ENCODE measurements around the gene KLHL8. TPM values are rescaled to one million over a fixed set of nuclear protein-coding genes. Genes with fewer than 3 reads are reported as not detected.

Gene KLHL8
- total RNA-seq, 1 donor from 2014 or later = 12.9 TPM

GRCh38 chr4:87188932-87189331 lies 31.5 kb downstream of the KLHL8 start:
- Histone ChIP-seq H3K27me3 (ENCODE audit: control insufficient read depth, insufficient read depth, low read length) (no peaks in the 10 kb centered on the region), H3K4me3 (ENCODE audit: low read depth, low read length) (no peak overlapping the region), H3K36me3 (ENCODE audit: control insufficient read depth, insufficient read depth, low read length) (no peaks in the 10 kb centered on the region)
- no peak for TF ChIP-seq CTCF (IDR thresholded peaks at IDR 0.05; ENCODE audit: insufficient read depth, low read length, severe bottlenecking)
- DNase-seq (ENCODE audit: low read depth) (peak; percentile 13), FAIRE-seq (no peak)

GRCh38 chr4:87188048-87188447 lies 32.4 kb downstream of the KLHL8 start:
- FAIRE-seq = no peak
- peak; percentile 32 for DNase-seq (ENCODE audit: low read depth)
- no peak overlapping the region for H3K4me3 ChIP-seq (ENCODE audit: low read depth, low read length)
- H3K36me3 ChIP-seq (ENCODE audit: control insufficient read depth, insufficient read depth, low read length) = no peaks in the 10 kb centered on the region
- no peaks in the 10 kb centered on the region for H3K27me3 ChIP-seq (ENCODE audit: control insufficient read depth, insufficient read depth, low read length)
- TF ChIP-seq CTCF (IDR thresholded peaks at IDR 0.05; ENCODE audit: insufficient read depth, low read length, severe bottlenecking) = no peak

- no peak for DNase-seq (ENCODE audit: low read depth)
- peak; percentile 50 for FAIRE-seq
Observed at GRCh38 chr4:87185146-87185870, 35.1 kb downstream of the KLHL8 start.

GRCh38 chr4:87180767-87181166 lies 39.7 kb downstream of the KLHL8 start:
- FAIRE-seq = no peak
- no peaks in the 10 kb centered on the region for H3K27me3 ChIP-seq (ENCODE audit: control insufficient read depth, insufficient read depth, low read length)
- H3K4me3 ChIP-seq (ENCODE audit: low read depth, low read length) = no peak overlapping the region
- DNase-seq (ENCODE audit: low read depth) = no peak
- no peaks in the 10 kb centered on the region for H3K36me3 ChIP-seq (ENCODE audit: control insufficient read depth, insufficient read depth, low read length)
- no peak for TF ChIP-seq CTCF (IDR thresholded peaks at IDR 0.05; ENCODE audit: insufficient read depth, low read length, severe bottlenecking)

More at GRCh38 chr4:87185146-87185870, 35.1 kb downstream of the KLHL8 start:
- Histone ChIP-seq H3K27me3 (ENCODE audit: control insufficient read depth, insufficient read depth, low read length) (no peaks in the 10 kb centered on the region), H3K4me3 (ENCODE audit: low read depth, low read length) (no peak overlapping the region), H3K36me3 (ENCODE audit: control insufficient read depth, insufficient read depth, low read length) (no peaks in the 10 kb centered on the region)
- TF ChIP-seq CTCF (IDR thresholded peaks at IDR 0.05; ENCODE audit: insufficient read depth, low read length, severe bottlenecking) = no peak

GRCh38 chr4:87179751-87180150 lies 40.7 kb downstream of the KLHL8 start:
- no peak for DNase-seq (ENCODE audit: low read depth)
- H3K4me3 ChIP-seq (ENCODE audit: low read depth, low read length) = no peak overlapping the region
- no peak for TF ChIP-seq CTCF (IDR thresholded peaks at IDR 0.05; ENCODE audit: insufficient read depth, low read length, severe bottlenecking)
- no peaks in the 10 kb centered on the region for H3K36me3 ChIP-seq (ENCODE audit: control insufficient read depth, insufficient read depth, low read length)
- FAIRE-seq = no peak
- H3K27me3 ChIP-seq (ENCODE audit: control insufficient read depth, insufficient read depth, low read length) = no peaks in the 10 kb centered on the region

GRCh38 chr4:87174672-87175071 lies 45.7 kb downstream of the KLHL8 start:
- no peak for DNase-seq (ENCODE audit: low read depth)
- H3K4me3 ChIP-seq (ENCODE audit: low read depth, low read length) = no peak overlapping the region
- H3K27me3 ChIP-seq (ENCODE audit: control insufficient read depth, insufficient read depth, low read length) = no peaks in the 10 kb centered on the region
- no peak for FAIRE-seq
- no peaks in the 10 kb centered on the region for H3K36me3 ChIP-seq (ENCODE audit: control insufficient read depth, insufficient read depth, low read length)
- no peak for TF ChIP-seq CTCF (IDR thresholded peaks at IDR 0.05; ENCODE audit: insufficient read depth, low read length, severe bottlenecking)

Data from bronchial epithelial cell (primary cell).